NB4 (cell line): ENCODE results near the gene GPR151.

Experiments
- CTCF ChIP-seq: IDR thresholded peaks from one replicate; pipeline ENCODE4 v1.5.1; 2012; ENCODE audit warnings: low read depth, low read length
- MYC ChIP-seq: IDR thresholded peaks from 2 replicates; pipeline ENCODE4 v1.6.1; 2011; ENCODE audit warnings: low read depth, low read length
- POLR2A ChIP-seq: IDR thresholded peaks from 2 replicates; pipeline ENCODE4 v1.6.1; 2011; ENCODE audit warnings: mild to moderate bottlenecking; ENCODE audit not compliant: insufficient read length; ENCODE audit errors: extremely low read depth

- TF ChIP-seq CTCF (no peak), POLR2A (no peak), MYC (no peak)
These were observed 8.6 kb downstream of the GPR151 start for GRCh38 chr5:146507428-146507827.
